ENCODE data around the gene PTGIR.

PTGIR gene

GRCh38 chr19:46586294-46586693 is 38.6 kb downstream of the PTGIR start:
- ChIA-PET POLR2A (interaction anchor here (1.4 kb wide), 1 partner anchor 15 kb away, joined by 3 read pairs; the partner anchor contains the start of gene CALM3), CTCF (no interaction called here)
- DNase-seq (ENCODE audit: extremely low spot score), result no peak
- TF ChIP-seq CTBP1 (IDR thresholded peaks at IDR 0.05; ENCODE audit: borderline replicate concordance) (no peak), HDGF (IDR thresholded peaks at IDR 0.05; ENCODE audit: borderline replicate concordance) (no peak), FOXA1 (IDR thresholded peaks at IDR 0.05) (no peak), BHLHE40 (IDR thresholded peaks at IDR 0.05; ENCODE audit: borderline replicate concordance) (no peak), ZNF384 (IDR thresholded peaks at IDR 0.05) (no peak), SP1 (IDR thresholded peaks at IDR 0.05) (no peak), ELF4 (IDR thresholded peaks at IDR 0.05) (no peak), PKNOX1 (IDR thresholded peaks at IDR 0.05) (no peak), TARDBP (IDR thresholded peaks at IDR 0.05) (no peak), ARNT (IDR thresholded peaks at IDR 0.05) (no peak), FOXK2 (IDR thresholded peaks at IDR 0.05) (no peak)

- no peak for DNase-seq (ENCODE audit: extremely low spot score)
- POLR2A ChIA-PET, result interaction anchor here (0.7 to 1.4 kb wide), 2 partner anchors 8 to 15 kb away, joined by 3 read pairs; partner anchors contain the start of gene CALM3
- TF ChIP-seq ELF4 (IDR thresholded peaks at IDR 0.05), result no peak
- TF ChIP-seq L3MBTL2 (conservative IDR thresholded peaks at IDR 0.05), result no peak
- TF ChIP-seq ZNF384 (IDR thresholded peaks at IDR 0.05), result no peak
- TF ChIP-seq BHLHE40 (IDR thresholded peaks at IDR 0.05; ENCODE audit: borderline replicate concordance), result no peak
- TF ChIP-seq PKNOX1 (IDR thresholded peaks at IDR 0.05), result no peak
- no peak for TF ChIP-seq HDGF (IDR thresholded peaks at IDR 0.05; ENCODE audit: borderline replicate concordance)
- TF ChIP-seq FOXA1 (IDR thresholded peaks at IDR 0.05), result no peak
- no peak for TF ChIP-seq FOXK2 (IDR thresholded peaks at IDR 0.05)
- TF ChIP-seq CTBP1 (IDR thresholded peaks at IDR 0.05; ENCODE audit: borderline replicate concordance), result no peak
- no peak for TF ChIP-seq LEF1 (IDR thresholded peaks at IDR 0.05; ENCODE audit: borderline replicate concordance)
- TF ChIP-seq ARNT (IDR thresholded peaks at IDR 0.05), result no peak
- CTCF ChIA-PET, result no interaction called here
These were observed 39.4 kb downstream of the PTGIR start for GRCh38 chr19:46585539-46585938.

- no peak for TF ChIP-seq NFRKB (IDR thresholded peaks at IDR 0.05)
- no peak for TF ChIP-seq PKNOX1 (IDR thresholded peaks at IDR 0.05)
- TF ChIP-seq ZNF384 (IDR thresholded peaks at IDR 0.05), result no peak
- no peak for TF ChIP-seq ELF4 (IDR thresholded peaks at IDR 0.05)
- no peak for TF ChIP-seq TARDBP (IDR thresholded peaks at IDR 0.05)
- no peak for TF ChIP-seq FOXA1 (IDR thresholded peaks at IDR 0.05)
- TF ChIP-seq FOXK2 (IDR thresholded peaks at IDR 0.05), result no peak
- TF ChIP-seq SUZ12 (IDR thresholded peaks at IDR 0.05), result no peak
- TF ChIP-seq L3MBTL2 (conservative IDR thresholded peaks at IDR 0.05), result no peak
- no peak for TF ChIP-seq CTBP1 (IDR thresholded peaks at IDR 0.05; ENCODE audit: borderline replicate concordance)
- no peak for TF ChIP-seq SP1 (IDR thresholded peaks at IDR 0.05)
- ChIA-PET CTCF (no interaction called here), POLR2A (interaction anchor here (1.1 kb wide), 1 partner anchor 20 kb away, joined by 3 read pairs; no protein-coding TSS in a partner anchor)
These were observed 44.6 kb downstream of the PTGIR start for GRCh38 chr19:46580247-46580646.

GRCh38 chr19:46579361-46579879 is 45.5 kb downstream of the PTGIR start:
- POLR2A ChIA-PET, result interaction anchor here (1.1 kb wide), 1 partner anchor 21 kb away, joined by 3 read pairs; no protein-coding TSS in a partner anchor
- TF ChIP-seq L3MBTL2 (conservative IDR thresholded peaks at IDR 0.05), result no peak
- no peak for TF ChIP-seq PKNOX1 (IDR thresholded peaks at IDR 0.05)
- TF ChIP-seq ARNT (IDR thresholded peaks at IDR 0.05), result no peak
- TF ChIP-seq ELF4 (IDR thresholded peaks at IDR 0.05), result no peak
- no peak for TF ChIP-seq FOXA1 (IDR thresholded peaks at IDR 0.05)
- TF ChIP-seq SUZ12 (IDR thresholded peaks at IDR 0.05), result no peak
- TF ChIP-seq HDGF (IDR thresholded peaks at IDR 0.05; ENCODE audit: borderline replicate concordance), result no peak
- TF ChIP-seq CTBP1 (IDR thresholded peaks at IDR 0.05; ENCODE audit: borderline replicate concordance), result no peak
- TF ChIP-seq LEF1 (IDR thresholded peaks at IDR 0.05; ENCODE audit: borderline replicate concordance), result no peak
- no peak for TF ChIP-seq FOXK2 (IDR thresholded peaks at IDR 0.05)
- no peak for TF ChIP-seq ZNF384 (IDR thresholded peaks at IDR 0.05)
- TF ChIP-seq SP1 (IDR thresholded peaks at IDR 0.05), result no peak
- TF ChIP-seq FOXM1 (IDR thresholded peaks at IDR 0.05; ENCODE audit: borderline replicate concordance), result no peak
- no peak for TF ChIP-seq TARDBP (IDR thresholded peaks at IDR 0.05)
- TF ChIP-seq NFRKB (IDR thresholded peaks at IDR 0.05), result no peak
- TF ChIP-seq BHLHE40 (IDR thresholded peaks at IDR 0.05; ENCODE audit: borderline replicate concordance), result no peak
- CTCF ChIA-PET, result interaction anchor here (0.6 kb wide), 1 partner anchor 1031 kb away, joined by 3 read pairs; no protein-coding TSS in a partner anchor

More at GRCh38 chr19:46580247-46580646, 44.6 kb downstream of the PTGIR start:
- no peak for DNase-seq (ENCODE audit: extremely low spot score)

GRCh38 chr19:46578450-46578849 is 46.4 kb downstream of the PTGIR start:
- TF ChIP-seq HDGF (IDR thresholded peaks at IDR 0.05; ENCODE audit: borderline replicate concordance) (no peak), PKNOX1 (IDR thresholded peaks at IDR 0.05) (no peak), ZNF384 (IDR thresholded peaks at IDR 0.05) (no peak), ARNT (IDR thresholded peaks at IDR 0.05) (no peak), ELF4 (IDR thresholded peaks at IDR 0.05) (no peak), FOXA1 (IDR thresholded peaks at IDR 0.05) (no peak), SUZ12 (IDR thresholded peaks at IDR 0.05) (no peak), FOXK2 (IDR thresholded peaks at IDR 0.05) (no peak), L3MBTL2 (conservative IDR thresholded peaks at IDR 0.05) (no peak)
- CTCF ChIA-PET, result no interaction called here
- POLR2A ChIA-PET, result interaction anchor here (1.3 kb wide), 1 partner anchor 22 kb away, joined by 3 read pairs; no protein-coding TSS in a partner anchor
- no peak for DNase-seq (ENCODE audit: extremely low spot score)

More at GRCh38 chr19:46579361-46579879, 45.5 kb downstream of the PTGIR start:
- DNase-seq (ENCODE audit: extremely low spot score), result no peak

All from HEK293T (cell line).